Activated gamma-delta T cell treated with Interleukin-2 at 50 U/mL for 16 hours (primary cell): ENCODE data around the gene ENTPD6.

Source experiments
- DNase-seq: peaks from one replicate; pipeline ENCODE4 v3.0.0-alpha.2; 2020

The ENTPD6 gene

GRCh38 chr20:25188218-25188617 lies 7.3 kb upstream of the ENTPD6 start:
- DNase-seq = no peak

- DNase-seq = no peak
Measured at GRCh38 chr20:25191051-25191450, 4.5 kb upstream of the ENTPD6 start.

- no peak for DNase-seq
Measured at GRCh38 chr20:25191689-25192088, 3.8 kb upstream of the ENTPD6 start.

GRCh38 chr20:25193843-25194242 lies 1.7 kb upstream of the ENTPD6 start:
- DNase-seq = no peak

- DNase-seq = no peak
Measured at GRCh38 chr20:25194333-25194972, 1.1 kb upstream of the ENTPD6 start.

GRCh38 chr20:25195962-25196785 lies 662 bp downstream of the ENTPD6 start:
- DNase-seq = no peak

GRCh38 chr20:25196786-25197120 lies 1.2 kb downstream of the ENTPD6 start:
- no peak for DNase-seq

- no peak for DNase-seq
Measured at GRCh38 chr20:25197183-25197869, 1.8 kb downstream of the ENTPD6 start.

- DNase-seq = no peak
Measured at GRCh38 chr20:25197870-25198190, 2.3 kb downstream of the ENTPD6 start.

GRCh38 chr20:25198663-25199383 lies 3.3 kb downstream of the ENTPD6 start:
- DNase-seq = no peak

GRCh38 chr20:25199473-25200260 lies 4.2 kb downstream of the ENTPD6 start:
- DNase-seq = no peak

GRCh38 chr20:25203089-25203488 lies 7.6 kb downstream of the ENTPD6 start:
- DNase-seq = no peak

GRCh38 chr20:25203871-25204320 lies 8.4 kb downstream of the ENTPD6 start:
- DNase-seq = no peak

GRCh38 chr20:25204550-25205276 lies 9.2 kb downstream of the ENTPD6 start:
- no peak for DNase-seq

GRCh38 chr20:25205277-25206062 lies 10.0 kb downstream of the ENTPD6 start:
- no peak for DNase-seq

- no peak for DNase-seq
Measured at GRCh38 chr20:25206063-25206403, 10.5 kb downstream of the ENTPD6 start.

GRCh38 chr20:25206548-25206947 lies 11.0 kb downstream of the ENTPD6 start:
- DNase-seq = no peak

GRCh38 chr20:25207149-25207959 lies 11.8 kb downstream of the ENTPD6 start:
- DNase-seq = no peak

- no peak for DNase-seq
Measured at GRCh38 chr20:25207960-25208534, 12.5 kb downstream of the ENTPD6 start.

- no peak for DNase-seq
Measured at GRCh38 chr20:25209400-25209799, 13.9 kb downstream of the ENTPD6 start.
